ENCODE data around the gene SLBP. TPM values are rescaled to one million over a fixed set of nuclear protein-coding genes. Genes with fewer than 3 reads are reported as not detected.

Gene SLBP
- total and polyA plus RNA-seq, 2 experiments from 2014 or later: 39.9 to 62.0 TPM

GRCh38 chr4:1670279-1670678, 41.8 kb downstream of the SLBP start:
- no peaks in the 10 kb centered on the region for H3K9me3 ChIP-seq (ENCODE audit: low read depth)
- no peaks in the 10 kb centered on the region for H3K4me1 ChIP-seq (ENCODE audit: low read depth)
- no peak overlapping the region for H3K4me3 ChIP-seq
- DNase-seq (ENCODE audit: low read depth in 1 of 2, low spot score in 1 of 2): no peak
- no peak overlapping the region for H3K27ac ChIP-seq
- no peak for TF ChIP-seq CTCF (IDR thresholded peaks at IDR 0.05; ENCODE audit: low read depth, low read length)
- H3K27me3 ChIP-seq: no peaks in the 10 kb centered on the region
- H3K36me3 ChIP-seq: no peaks in the 10 kb centered on the region

- no peaks in the 10 kb centered on the region for H3K9me3 ChIP-seq (ENCODE audit: low read depth)
- no peaks in the 10 kb centered on the region for H3K4me1 ChIP-seq (ENCODE audit: low read depth)
- TF ChIP-seq CTCF (IDR thresholded peaks at IDR 0.05; ENCODE audit: low read depth, low read length): no peak
- H3K36me3 ChIP-seq: no peaks in the 10 kb centered on the region
- H3K4me3 ChIP-seq: no peak overlapping the region
- DNase-seq (ENCODE audit: low read depth in 1 of 2, low spot score in 1 of 2): no peak
- H3K27ac ChIP-seq: no peak overlapping the region
- H3K27me3 ChIP-seq: no peaks in the 10 kb centered on the region
Measured at GRCh38 chr4:1669850-1670249, 42.3 kb downstream of the SLBP start.

GRCh38 chr4:1669270-1669669, 42.8 kb downstream of the SLBP start:
- no peak overlapping the region for H3K4me3 ChIP-seq

GRCh38 chr4:1668488-1668840, 43.7 kb downstream of the SLBP start:
- Histone ChIP-seq H3K36me3 (no peaks in the 10 kb centered on the region), H3K27ac (no peak overlapping the region), H3K27me3 (no peaks in the 10 kb centered on the region), H3K9me3 (ENCODE audit: low read depth) (no peaks in the 10 kb centered on the region), H3K4me3 (no peak overlapping the region), H3K4me1 (ENCODE audit: low read depth) (no peaks in the 10 kb centered on the region)
- no peak for DNase-seq (ENCODE audit: low read depth in 1 of 2, low spot score in 1 of 2)
- TF ChIP-seq CTCF (IDR thresholded peaks at IDR 0.05; ENCODE audit: low read depth, low read length): no peak

More at GRCh38 chr4:1669270-1669669, 42.8 kb downstream of the SLBP start:
- Histone ChIP-seq H3K9me3 (ENCODE audit: low read depth) (no peaks in the 10 kb centered on the region), H3K27me3 (no peaks in the 10 kb centered on the region), H3K27ac (no peak overlapping the region), H3K36me3 (no peaks in the 10 kb centered on the region), H3K4me1 (ENCODE audit: low read depth) (no peaks in the 10 kb centered on the region)
- TF ChIP-seq CTCF (IDR thresholded peaks at IDR 0.05; ENCODE audit: low read depth, low read length): no peak
- no peak for DNase-seq (ENCODE audit: low read depth in 1 of 2, low spot score in 1 of 2)

- no peak for TF ChIP-seq CTCF (IDR thresholded peaks at IDR 0.05; ENCODE audit: low read depth, low read length)
- Histone ChIP-seq H3K9me3 (ENCODE audit: low read depth) (no peaks in the 10 kb centered on the region), H3K27ac (no peak overlapping the region), H3K4me3 (no peak overlapping the region), H3K4me1 (ENCODE audit: low read depth) (no peaks in the 10 kb centered on the region), H3K27me3 (no peaks in the 10 kb centered on the region), H3K36me3 (no peaks in the 10 kb centered on the region)
- no peak for DNase-seq (ENCODE audit: low read depth in 1 of 2, low spot score in 1 of 2)
Measured at GRCh38 chr4:1667273-1667672, 44.8 kb downstream of the SLBP start.

- no peaks in the 10 kb centered on the region for H3K9me3 ChIP-seq (ENCODE audit: low read depth)
- H3K27me3 ChIP-seq: no peaks in the 10 kb centered on the region
- DNase-seq (ENCODE audit: low read depth in 1 of 2, low spot score in 1 of 2): no peak
- TF ChIP-seq CTCF (IDR thresholded peaks at IDR 0.05; ENCODE audit: low read depth, low read length): no peak
- H3K4me1 ChIP-seq (ENCODE audit: low read depth): no peaks in the 10 kb centered on the region
- no peaks in the 10 kb centered on the region for H3K36me3 ChIP-seq
- no peak overlapping the region for H3K27ac ChIP-seq
- no peak overlapping the region for H3K4me3 ChIP-seq
Measured at GRCh38 chr4:1666391-1666790, 45.7 kb downstream of the SLBP start.
